Central memory CD8-positive, alpha-beta T cell (primary cell): ENCODE measurements around the gene SNTB2.

Source experiments
- ATAC-seq: fragments of 150-1000 bp; cut with Tn5 transposase; replicated peaks from 2 replicates; pipeline ENCODE4 v1.10.0; 2022; ENCODE audit warnings: mild to moderate bottlenecking, moderate FRiP score, moderate number of reproducible peaks; ENCODE audit not compliant: poor library complexity, severe bottlenecking; ENCODE audit errors: extremely low read depth
- DNase-seq, 2 donors: peaks; one replicate each; pipeline ENCODE4 v3.0.0; 2021; ENCODE audit warnings: low spot score in 2 of 2
- H3K27ac Mint-ChIP-seq: one replicate; pipeline ENCODE4 v1.8.0; 2022; ENCODE audit warnings: low read depth, mild to moderate bottlenecking, moderate library complexity, mixed read lengths
- H3K27me3 Mint-ChIP-seq: one replicate; pipeline ENCODE4 v1.8.0; 2022; ENCODE audit warnings: mixed read lengths
- H3K36me3 Mint-ChIP-seq: one replicate; pipeline ENCODE4 v1.8.0; 2022; ENCODE audit warnings: mild to moderate bottlenecking, moderate library complexity, mixed read lengths; ENCODE audit not compliant: insufficient read depth
- H3K4me1 Mint-ChIP-seq: one replicate; pipeline ENCODE4 v1.8.0; 2022; ENCODE audit warnings: mixed read lengths
- H3K4me3 Mint-ChIP-seq: one replicate; pipeline ENCODE4 v1.8.0; 2022; ENCODE audit warnings: mild to moderate bottlenecking, moderate library complexity, mixed read lengths
- H3K9me3 Mint-ChIP-seq: one replicate; pipeline ENCODE4 v1.8.0; 2022; ENCODE audit warnings: mixed read lengths

Gene SNTB2

GRCh38 chr16:69321080-69321479 is 134.1 kb downstream of the SNTB2 start:
- ATAC-seq (no peak), DNase-seq (no peak)
- H3K36me3 Mint-ChIP-seq = peaks cover 65% of the 10 kb centered on the region
- H3K4me3 Mint-ChIP-seq = no peak overlapping the region
- no peaks in the 10 kb centered on the region for H3K9me3 Mint-ChIP-seq
- peak overlapping the region; percentile 19 for H3K27ac Mint-ChIP-seq
- no peaks in the 10 kb centered on the region for H3K27me3 Mint-ChIP-seq
- peaks cover 12% of the 10 kb centered on the region for H3K4me1 Mint-ChIP-seq

GRCh38 chr16:69322343-69322742 is 135.4 kb downstream of the SNTB2 start:
- Mint-ChIP-seq H3K4me1 (peaks cover 17% of the 10 kb centered on the region), H3K36me3 (peaks cover 61% of the 10 kb centered on the region), H3K27ac (no peak overlapping the region), H3K4me3 (no peak overlapping the region), H3K27me3 (no peaks in the 10 kb centered on the region), H3K9me3 (no peaks in the 10 kb centered on the region)
- DNase-seq = no peak
- ATAC-seq = no peak

GRCh38 chr16:69323415-69323814 is 136.5 kb downstream of the SNTB2 start:
- peaks cover 20% of the 10 kb centered on the region for H3K4me1 Mint-ChIP-seq
- no peak overlapping the region for H3K27ac Mint-ChIP-seq
- no peaks in the 10 kb centered on the region for H3K9me3 Mint-ChIP-seq
- peaks cover 61% of the 10 kb centered on the region for H3K36me3 Mint-ChIP-seq
- H3K4me3 Mint-ChIP-seq = no peak overlapping the region
- DNase-seq = no peak
- H3K27me3 Mint-ChIP-seq = no peaks in the 10 kb centered on the region
- no peak for ATAC-seq

- ATAC-seq (no peak), DNase-seq (no peak)
- Mint-ChIP-seq H3K27me3 (no peaks in the 10 kb centered on the region), H3K4me3 (no peak overlapping the region), H3K27ac (no peak overlapping the region), H3K36me3 (peaks cover 59% of the 10 kb centered on the region), H3K9me3 (no peaks in the 10 kb centered on the region), H3K4me1 (peaks cover 27% of the 10 kb centered on the region)
Measured at GRCh38 chr16:69324013-69324531, 137.1 kb downstream of the SNTB2 start.

- peaks cover 54% of the 10 kb centered on the region for H3K36me3 Mint-ChIP-seq
- no peak for ATAC-seq
Measured at GRCh38 chr16:69324585-69325253, 137.8 kb downstream of the SNTB2 start.

DNA sequence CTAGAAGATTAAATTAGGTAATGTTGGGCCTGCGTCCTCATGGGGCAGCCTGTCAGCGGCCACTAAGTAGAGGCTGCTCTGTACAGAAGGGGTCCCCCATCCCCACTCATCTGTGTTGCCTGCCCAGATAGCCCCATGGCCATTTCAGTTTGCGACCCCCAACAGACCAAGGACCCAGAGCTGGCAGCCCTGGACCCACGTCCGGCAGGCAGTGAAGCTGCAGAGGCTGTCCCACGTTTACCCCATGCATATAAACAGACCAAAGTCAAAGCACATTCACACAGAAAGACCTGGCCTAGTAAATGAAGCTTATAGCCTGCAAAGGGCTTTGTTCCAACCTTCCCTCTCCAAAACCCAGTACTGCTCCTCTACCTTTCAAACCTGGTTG is 138.8 kb downstream of the SNTB2 start:
- Mint-ChIP-seq H3K4me3 (no peak overlapping the region), H3K36me3 (peaks cover 49% of the 10 kb centered on the region)

More at GRCh38 chr16:69324585-69325253, 137.8 kb downstream of the SNTB2 start:
- Mint-ChIP-seq H3K27me3 (no peaks in the 10 kb centered on the region), H3K27ac (no peak overlapping the region), H3K9me3 (no peaks in the 10 kb centered on the region), H3K4me1 (peaks cover 32% of the 10 kb centered on the region), H3K4me3 (no peak overlapping the region)
- no peak for DNase-seq

DNA sequence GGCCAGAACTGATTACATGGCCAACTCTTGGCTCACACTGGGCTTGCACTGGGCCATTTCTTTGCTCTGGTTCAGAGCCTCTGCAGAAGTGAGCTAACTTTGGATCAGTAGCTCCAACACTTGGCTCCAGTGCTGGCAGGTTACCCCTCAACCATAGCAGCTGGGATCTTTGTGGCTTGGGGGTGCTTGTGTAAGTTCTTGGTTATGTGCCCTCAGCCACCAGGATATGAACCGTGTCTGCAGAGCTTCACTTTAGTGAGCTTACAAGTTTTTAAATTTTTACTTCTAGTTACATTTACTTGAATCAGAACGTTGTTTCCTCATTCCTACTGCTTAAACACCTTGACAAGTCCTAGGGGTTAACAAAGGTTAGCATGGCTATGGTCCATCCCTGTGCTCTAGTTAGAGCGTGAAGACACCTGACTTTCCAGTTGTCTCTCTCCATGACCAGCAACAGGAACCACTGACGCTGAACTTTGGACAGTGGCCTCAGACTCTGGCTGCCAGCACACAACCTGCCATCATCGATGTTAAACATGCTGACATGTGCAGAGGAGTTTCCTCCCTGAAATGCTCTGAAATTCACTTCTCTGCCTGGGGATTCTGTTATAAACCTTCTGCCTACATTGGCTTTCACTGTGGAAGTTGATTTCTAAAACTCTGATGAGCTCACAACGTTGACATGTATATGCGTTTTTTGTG is 139.4 kb downstream of the SNTB2 start:
- H3K36me3 Mint-ChIP-seq = peaks cover 46% of the 10 kb centered on the region
- no peak for ATAC-seq
- no peak overlapping the region for H3K27ac Mint-ChIP-seq
- no peak overlapping the region for H3K4me3 Mint-ChIP-seq
- H3K9me3 Mint-ChIP-seq = no peaks in the 10 kb centered on the region
- peaks cover 32% of the 10 kb centered on the region for H3K4me1 Mint-ChIP-seq
- no peaks in the 10 kb centered on the region for H3K27me3 Mint-ChIP-seq
- DNase-seq = no peak

More for the DNA sequence above, 138.8 kb downstream of the SNTB2 start:
- Mint-ChIP-seq H3K27me3 (no peaks in the 10 kb centered on the region), H3K4me1 (peaks cover 32% of the 10 kb centered on the region), H3K9me3 (no peaks in the 10 kb centered on the region), H3K27ac (no peak overlapping the region)
- ATAC-seq (no peak), DNase-seq (no peak)

- no peak overlapping the region for H3K27ac Mint-ChIP-seq
- no peak for ATAC-seq
- peaks cover 38% of the 10 kb centered on the region for H3K36me3 Mint-ChIP-seq
- no peak overlapping the region for H3K4me3 Mint-ChIP-seq
- H3K9me3 Mint-ChIP-seq = no peaks in the 10 kb centered on the region
- DNase-seq = no peak
- H3K27me3 Mint-ChIP-seq = no peaks in the 10 kb centered on the region
- H3K4me1 Mint-ChIP-seq = peaks cover 32% of the 10 kb centered on the region
Measured at GRCh38 chr16:69327585-69328310, 140.8 kb downstream of the SNTB2 start.

DNA sequence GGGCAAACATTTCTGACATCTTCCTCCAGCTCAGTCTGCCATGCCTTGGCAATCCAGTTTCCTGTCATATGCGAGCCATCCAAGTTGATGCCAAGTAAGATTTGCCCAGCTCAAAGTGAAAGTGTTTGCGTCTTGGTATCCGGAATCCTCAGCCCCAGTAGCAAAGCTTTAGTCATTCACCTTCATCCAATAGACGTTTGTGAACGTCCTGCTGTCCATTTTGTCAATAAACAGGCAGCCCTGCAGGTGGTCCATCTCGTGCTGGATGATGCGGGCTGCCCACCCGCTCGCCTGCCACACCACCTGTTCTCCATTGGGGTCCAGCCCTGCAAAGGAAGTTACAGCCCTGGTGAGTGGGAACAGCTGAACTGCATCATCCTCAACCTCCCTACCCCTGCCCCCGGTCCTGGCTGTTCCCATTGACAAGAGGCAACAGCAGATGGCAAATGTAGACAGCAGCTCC is 141.9 kb downstream of the SNTB2 start:
- Mint-ChIP-seq H3K9me3 (no peaks in the 10 kb centered on the region), H3K27me3 (no peaks in the 10 kb centered on the region), H3K4me1 (peaks cover 32% of the 10 kb centered on the region), H3K27ac (no peak overlapping the region), H3K36me3 (peaks cover 28% of the 10 kb centered on the region), H3K4me3 (peak overlapping the region; percentile 78)
- DNase-seq (no peak), ATAC-seq (no peak)

GRCh38 chr16:69329369-69330285 is 142.7 kb downstream of the SNTB2 start:
- Mint-ChIP-seq H3K27ac (peak overlapping the region; percentile 74), H3K36me3 (peaks cover 29% of the 10 kb centered on the region)
- DNase-seq = no peak

GRCh38 chr16:69330286-69331109 is 143.5 kb downstream of the SNTB2 start, which contains the start of gene PDF:
TSS of gene PDF (minus strand) at chr16:69330588. CDS start at chr16:69330570, 18 bp downstream.
- DNase-seq (peak; percentile 54 to 58), ATAC-seq (peak; percentile 94)
- Mint-ChIP-seq H3K4me1 (peaks cover 24% of the 10 kb centered on the region), H3K36me3 (peaks cover 27% of the 10 kb centered on the region), H3K9me3 (no peaks in the 10 kb centered on the region), H3K27me3 (no peaks in the 10 kb centered on the region), H3K4me3 (peak within 1 kb of the TSS; percentile 78), H3K27ac (peak within 1 kb of the TSS; percentile 74)

More at GRCh38 chr16:69329369-69330285, 142.7 kb downstream of the SNTB2 start:
- H3K9me3 Mint-ChIP-seq = no peaks in the 10 kb centered on the region
- peak; percentile 59 for ATAC-seq
- peak overlapping the region; percentile 78 for H3K4me3 Mint-ChIP-seq
- H3K27me3 Mint-ChIP-seq = no peaks in the 10 kb centered on the region
- peaks cover 29% of the 10 kb centered on the region for H3K4me1 Mint-ChIP-seq
